Measurements from ENCODE around the gene TIAM1. TPM values are rescaled to one million over a fixed set of nuclear protein-coding genes. Genes with fewer than 3 reads are reported as not detected.

Gene TIAM1
- total and polyA plus RNA-seq, 8 donors, result 1.1 to 19.8 (median 3.3) TPM

GRCh38 chr21:31352836-31353235 lies 8.8 kb upstream of the TIAM1 start:
- intact Hi-C loops (cut with DNase I; ENCODE audit: low total_unique reads), result loop anchor here (10.0 kb wide), 1 partner anchor 232 kb away; no protein-coding TSS in a partner anchor
- TF ChIP-seq POLR2AphosphoS5 (IDR thresholded peaks at IDR 0.05) (no peak), CTCF (IDR thresholded peaks at IDR 0.05) (no peak), EP300 (IDR thresholded peaks at IDR 0.05) (no peak), POLR2A (IDR thresholded peaks at IDR 0.05) (no peak)
- Histone ChIP-seq H3K9me3 (no peaks in the 10 kb centered on the region), H3K36me3 (no peaks in the 10 kb centered on the region), H3K4me3 (no peak overlapping the region), H3K27ac (no peak overlapping the region), H3K27me3 (no peaks in the 10 kb centered on the region), H3K4me1 (peaks cover 0 to 5% (median 0%) of the 10 kb centered on the region in 4 donors)
- no peak for DNase-seq
- WGBS, 5 donors, result 28 to 77% (median 58%) methylated on average over 2 of the region's 2 CpGs

GRCh38 chr21:31351960-31352359 lies 7.9 kb upstream of the TIAM1 start:
- DNase-seq, result no peak
- Histone ChIP-seq H3K4me3 (no peak overlapping the region), H3K4me1 (peaks cover 0 to 5% (median 0%) of the 10 kb centered on the region in 4 donors), H3K27me3 (no peaks in the 10 kb centered on the region), H3K9me3 (no peaks in the 10 kb centered on the region), H3K27ac (no peak overlapping the region), H3K36me3 (no peaks in the 10 kb centered on the region)
- 56 to 76% (median 66%) methylated on average over 3 of the region's 3 CpGs for WGBS, 5 donors
- intact Hi-C loops (cut with DNase I; ENCODE audit: low total_unique reads), result loop anchor here (10.0 kb wide), 1 partner anchor 233 kb away; no protein-coding TSS in a partner anchor
- TF ChIP-seq EP300 (IDR thresholded peaks at IDR 0.05) (no peak), POLR2AphosphoS5 (IDR thresholded peaks at IDR 0.05) (no peak), CTCF (IDR thresholded peaks at IDR 0.05) (no peak), POLR2A (IDR thresholded peaks at IDR 0.05) (no peak)

- DNase-seq, result no peak
- Histone ChIP-seq H3K36me3 (no peaks in the 10 kb centered on the region), H3K4me3 (no peak overlapping the region), H3K4me1 (peaks cover 0 to 5% (median 0%) of the 10 kb centered on the region in 4 donors), H3K27ac (no peak overlapping the region), H3K9me3 (no peaks in the 10 kb centered on the region), H3K27me3 (no peaks in the 10 kb centered on the region)
- intact Hi-C loops (cut with DNase I; ENCODE audit: low total_unique reads), result loop anchor here (10.0 kb wide), 1 partner anchor 233 kb away; no protein-coding TSS in a partner anchor
- TF ChIP-seq POLR2AphosphoS5 (IDR thresholded peaks at IDR 0.05) (no peak), POLR2A (IDR thresholded peaks at IDR 0.05) (no peak), CTCF (IDR thresholded peaks at IDR 0.05) (no peak), EP300 (IDR thresholded peaks at IDR 0.05) (no peak)
- 56 to 75% (median 71%) methylated on average over 5 of the region's 5 CpGs for WGBS, 5 donors
Measured at GRCh38 chr21:31351438-31351837, 7.4 kb upstream of the TIAM1 start.

GRCh38 chr21:31349208-31349607 lies 5.1 kb upstream of the TIAM1 start:
- H3K4me3 ChIP-seq, result no peak overlapping the region
- DNase-seq, result no peak
- intact Hi-C loops (cut with DNase I; ENCODE audit: low total_unique reads), result no loop called here
- WGBS, 5 donors, result 57 to 78% (median 74%) methylated on average over 4 of the region's 4 CpGs
- H3K27ac ChIP-seq, result no peak overlapping the region
- peaks cover 0 to 6% (median 2%) of the 10 kb centered on the region in 4 donors for H3K4me1 ChIP-seq
- TF ChIP-seq POLR2AphosphoS5 (IDR thresholded peaks at IDR 0.05), result no peak
- TF ChIP-seq CTCF (IDR thresholded peaks at IDR 0.05), result no peak
- TF ChIP-seq EP300 (IDR thresholded peaks at IDR 0.05), result no peak
- no peak for TF ChIP-seq POLR2A (IDR thresholded peaks at IDR 0.05)
- H3K36me3 ChIP-seq, result no peaks in the 10 kb centered on the region
- peaks cover 0 to 16% (median 3%) of the 10 kb centered on the region in 3 donors for H3K27me3 ChIP-seq
- H3K9me3 ChIP-seq, result no peaks in the 10 kb centered on the region

All from stomach (tissue), 9 donors.